Gastroesophageal sphincter (tissue), 3 donors: Measurements from ENCODE around the gene SDC4.

Experiments
- CTCF ChIP-seq, 4 experiments: fragments of 200-600 bp in 2 of 4; fragments of 450-650 bp in 2 of 4; sonication (generic) in 1 of 4; IDR thresholded peaks; one replicate each; pipeline ENCODE4 v1.5.1; 2017 to 2019; ENCODE audit warnings: antibody characterized with exemption in 4 of 4, mild to moderate bottlenecking in 2 of 4, moderate library complexity in 2 of 4
- POLR2A ChIP-seq, 2 donors: fragments of 450-650 bp; IDR thresholded peaks; one replicate each; pipeline ENCODE4 v1.6.1; 2017; ENCODE audit warnings: antibody characterized with exemption in 2 of 2, mild to moderate bottlenecking in 2 of 2, moderate library complexity in 1 of 2
- POLR2AphosphoS5 ChIP-seq: sonication (generic); formaldehyde crosslinking; IDR thresholded peaks from one replicate; pipeline ENCODE4 v1.6.1; 2017; ENCODE audit warnings: antibody characterized with exemption

- TF ChIP-seq POLR2A (IDR thresholded peaks at IDR 0.05) = no peak
- no peak for TF ChIP-seq CTCF (IDR thresholded peaks at IDR 0.05)
- no peak for TF ChIP-seq POLR2AphosphoS5
These were observed 34.3 kb downstream of the SDC4 start for GRCh38 chr20:45313943-45314342.
